GM18498 (cell line): ENCODE results near the gene OR2V2.
A peak's percentile ranks its signal among the peaks of the same experiment; 100 is the strongest.
"Not testable (repeated sequence)": the region's sequence is repeated elsewhere in the genome, so short reads cannot be mapped to it uniquely, and the experiment has no call there.

Experiments used
- ATAC-seq: cut with Tn5 transposase; IDR thresholded peaks from one replicate; pipeline ENCODE4 v1.9.1; 2021; ENCODE audit warnings: mild to moderate bottlenecking, moderate library complexity; ENCODE audit not compliant: unreplicated experiment

The OR2V2 gene

DNA sequence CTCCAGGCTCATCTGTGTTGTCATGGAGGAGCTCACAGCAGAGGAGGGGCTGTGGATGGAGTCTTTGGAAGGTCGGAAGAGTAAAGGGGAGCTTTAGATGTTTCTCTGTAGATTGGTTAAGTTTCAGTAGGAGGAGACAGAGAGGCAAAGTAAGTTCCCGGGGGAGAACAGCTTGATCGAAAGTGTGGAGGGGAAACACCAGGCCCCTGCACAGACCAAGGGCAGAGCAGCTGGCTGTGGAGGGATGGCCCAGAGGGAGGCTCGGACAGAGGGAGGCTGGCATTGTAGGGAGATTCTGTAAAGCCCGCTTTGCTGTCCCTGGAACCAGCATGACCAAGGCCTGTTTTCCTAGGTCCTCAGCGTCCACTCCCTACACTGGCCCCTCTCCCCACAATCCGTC is 5.3 kb upstream of the OR2V2 start:
- no peak for ATAC-seq

GRCh38 chr5:181145133-181145532 is 2.3 kb upstream of the OR2V2 start:
- no peak for ATAC-seq

DNA sequence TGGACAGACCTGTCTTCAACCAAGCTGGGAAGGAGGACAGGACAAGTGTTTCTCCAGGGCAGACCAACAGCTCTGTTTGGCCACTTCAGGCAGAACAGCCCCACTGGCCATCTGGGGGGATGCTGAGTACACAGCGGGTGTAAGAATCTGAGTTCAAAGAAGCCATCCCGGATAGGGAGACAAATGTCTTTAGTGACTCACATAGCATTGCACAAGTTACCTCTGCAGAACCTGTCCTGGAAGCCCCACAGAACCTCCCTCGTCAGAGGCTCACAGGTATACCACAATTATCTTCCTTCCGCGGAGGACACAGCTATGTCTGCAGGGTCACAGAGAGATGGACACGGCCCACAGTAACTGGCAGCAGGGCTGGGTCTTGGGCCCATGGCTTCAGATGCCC is 2.0 kb downstream of the OR2V2 start:
- ATAC-seq = no peak

DNA sequence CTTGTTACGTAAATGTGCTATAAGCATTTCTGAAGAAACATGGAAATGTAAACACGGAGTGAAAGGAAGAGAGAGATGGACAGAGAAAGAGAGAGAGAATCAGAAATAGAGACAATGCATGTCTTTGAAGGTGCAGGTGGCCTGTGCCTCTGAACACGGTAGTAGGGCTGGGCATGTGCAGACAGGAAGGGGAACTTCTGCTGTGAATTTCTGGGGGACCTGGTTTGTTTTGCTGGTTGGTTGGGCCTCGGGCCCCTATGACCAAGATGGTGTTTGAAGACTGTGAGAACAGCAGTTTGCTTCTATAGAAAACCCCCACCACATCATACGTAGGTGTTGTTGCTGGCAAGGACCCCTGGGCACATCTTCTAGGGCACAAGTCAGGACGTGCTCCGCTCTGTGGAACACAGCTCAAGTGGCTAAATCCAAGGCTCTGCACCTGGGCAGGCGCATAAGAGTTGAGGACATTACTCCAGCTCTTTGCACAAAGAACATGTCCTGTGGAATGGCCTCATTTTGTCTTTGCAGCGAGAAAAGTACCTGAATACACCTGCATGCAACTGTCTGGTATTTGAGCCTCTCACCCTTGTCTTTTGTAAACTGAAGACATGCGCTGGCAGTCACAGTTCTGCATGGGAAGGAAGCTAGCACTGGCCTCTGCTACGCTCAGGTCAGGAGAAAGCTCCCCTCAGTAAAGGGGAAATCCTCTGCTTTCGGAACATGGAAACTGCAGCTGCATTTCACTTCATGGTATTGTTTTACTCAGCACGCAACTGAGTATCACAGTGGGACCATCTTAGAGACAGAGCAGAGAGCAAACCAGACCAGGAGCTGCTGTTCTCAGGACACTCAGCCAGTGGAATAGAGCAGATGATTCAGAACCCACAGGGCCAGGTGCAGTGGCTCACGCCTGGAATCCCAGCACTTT is 2.7 kb downstream of the OR2V2 start:
- ATAC-seq = no peak

- ATAC-seq = no peak
Observed at GRCh38 chr5:181151146-181151545, 3.8 kb downstream of the OR2V2 start.

DNA sequence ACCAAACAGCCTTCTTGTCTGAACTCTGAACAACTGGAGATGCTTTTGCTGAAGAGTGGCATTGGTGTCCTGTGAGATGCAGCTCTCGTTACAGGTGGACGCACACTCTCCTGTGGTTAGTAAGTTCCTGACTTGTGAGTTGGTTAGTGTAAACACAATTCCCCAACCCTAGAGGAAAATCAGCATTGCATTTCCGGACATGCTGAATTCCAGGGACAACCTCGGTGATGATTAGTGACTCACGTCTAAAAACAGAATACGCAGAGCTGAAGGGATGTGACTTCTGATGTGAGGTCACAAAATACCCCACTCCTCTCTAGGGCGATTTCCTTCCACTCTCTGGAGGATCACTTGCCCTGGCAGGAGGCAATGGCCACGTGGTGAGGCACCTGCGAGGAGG is 5.0 kb downstream of the OR2V2 start:
- ATAC-seq = no peak

DNA sequence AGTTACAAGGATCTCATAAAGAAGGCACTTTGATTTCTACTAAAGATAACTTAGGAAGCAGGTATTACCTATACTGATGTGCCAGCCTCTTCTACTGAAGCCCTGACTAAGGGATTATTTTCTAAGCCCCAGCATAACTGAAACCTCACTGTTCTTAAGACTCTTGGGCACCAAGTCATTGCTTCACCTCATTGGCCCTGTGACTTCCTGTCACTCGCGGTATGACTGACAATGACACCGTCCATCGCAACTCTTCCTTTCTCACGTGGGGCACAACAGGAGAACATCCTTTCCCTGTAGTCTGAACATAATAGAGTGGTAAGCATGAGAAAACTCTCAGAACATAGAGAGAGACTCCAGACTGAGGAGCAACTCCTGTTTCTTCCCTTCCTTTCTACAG is 6.4 kb downstream of the OR2V2 start:
- ATAC-seq = no peak

DNA sequence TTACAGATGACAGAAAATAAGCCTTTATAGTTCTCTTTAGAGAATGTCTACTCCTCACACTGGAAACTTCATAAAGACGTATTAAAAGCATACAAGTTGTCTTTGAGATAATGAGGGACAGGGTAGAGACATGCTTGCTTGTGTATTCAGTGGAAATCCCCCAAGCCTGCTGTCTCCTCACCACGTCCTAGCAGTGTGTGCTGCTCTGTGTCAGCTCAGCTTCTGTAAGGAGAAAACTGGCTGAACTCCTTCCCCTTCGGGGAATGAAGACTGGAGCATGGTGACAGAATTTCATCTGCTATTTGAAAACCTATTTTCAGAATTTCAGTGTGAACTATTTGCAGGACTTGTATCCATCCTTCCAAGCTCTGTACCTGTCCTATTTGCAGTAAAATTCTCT is 9.4 kb downstream of the OR2V2 start:
- no peak for ATAC-seq

- ATAC-seq = no peak
Observed at GRCh38 chr5:181158869-181159268, 11.5 kb downstream of the OR2V2 start.

GRCh38 chr5:181159286-181160151 is 12.1 kb downstream of the OR2V2 start:
- peak; percentile 66 for ATAC-seq

DNA sequence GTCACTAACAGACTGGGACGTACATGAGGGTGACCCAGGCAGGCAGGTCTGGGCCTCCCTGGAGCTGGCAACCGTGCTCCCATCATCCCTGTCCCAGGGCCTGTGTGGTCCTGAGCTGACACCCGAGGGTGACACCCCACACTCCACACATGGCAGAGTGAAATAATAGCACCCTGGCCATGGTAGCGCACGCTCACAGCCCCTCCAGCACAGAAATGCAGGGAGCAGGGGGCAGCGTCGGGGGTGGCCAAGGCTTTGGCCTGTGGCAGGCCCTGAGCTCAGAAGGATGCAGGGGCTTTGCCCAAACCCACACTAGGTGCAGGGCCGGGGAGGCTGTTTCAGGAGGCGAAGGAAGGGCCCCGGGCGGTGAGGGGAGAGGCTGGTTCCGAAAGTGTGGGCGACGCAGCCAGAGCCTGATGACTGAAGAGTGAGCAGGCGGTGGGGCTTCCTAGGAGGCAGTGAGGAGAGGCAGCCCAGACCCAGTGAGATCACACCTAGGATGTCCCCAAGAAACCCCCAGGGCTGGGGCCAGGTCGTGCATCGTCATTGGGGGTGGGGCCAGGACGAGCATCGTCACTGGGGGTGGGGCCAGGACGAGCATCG is 12.9 kb downstream of the OR2V2 start:
- peak; percentile 56 for ATAC-seq

DNA sequence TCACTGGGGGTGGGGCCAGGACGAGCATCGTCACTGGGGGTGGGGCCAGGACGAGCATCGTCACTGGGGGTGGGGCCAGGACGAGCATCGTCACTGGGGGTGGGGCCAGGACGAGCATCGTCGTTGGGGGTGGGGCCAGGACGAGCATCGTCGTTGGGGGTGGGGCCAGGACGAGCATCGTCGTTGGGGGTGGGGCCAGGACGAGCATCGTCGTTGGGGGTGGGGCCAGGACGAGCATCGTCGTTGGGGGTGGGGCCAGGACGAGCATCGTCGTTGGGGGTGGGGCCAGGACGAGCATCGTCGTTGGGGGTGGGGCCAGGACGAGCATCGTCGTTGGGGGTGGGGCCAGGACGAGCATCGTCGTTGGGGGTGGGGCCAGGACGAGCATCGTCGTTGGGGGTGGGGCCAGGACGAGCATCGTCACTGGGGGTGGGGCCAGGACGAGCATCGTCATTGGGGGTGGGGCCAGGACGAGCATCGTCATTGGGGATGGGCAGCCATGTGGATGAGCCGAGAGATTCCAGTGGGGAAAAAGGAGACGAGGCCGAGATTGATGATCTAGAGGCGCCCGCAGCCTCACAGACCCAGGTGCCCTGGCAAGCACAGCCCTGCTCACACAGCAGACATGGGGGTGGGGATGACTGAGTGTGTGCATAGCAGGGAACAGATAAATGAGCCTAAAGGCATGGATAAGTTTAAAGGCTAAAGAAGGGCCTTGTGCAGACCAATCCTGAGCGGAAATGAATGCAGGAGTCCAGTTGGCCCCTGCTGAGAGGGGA is 13.6 kb downstream of the OR2V2 start:
- not testable (repeated sequence) for ATAC-seq

DNA sequence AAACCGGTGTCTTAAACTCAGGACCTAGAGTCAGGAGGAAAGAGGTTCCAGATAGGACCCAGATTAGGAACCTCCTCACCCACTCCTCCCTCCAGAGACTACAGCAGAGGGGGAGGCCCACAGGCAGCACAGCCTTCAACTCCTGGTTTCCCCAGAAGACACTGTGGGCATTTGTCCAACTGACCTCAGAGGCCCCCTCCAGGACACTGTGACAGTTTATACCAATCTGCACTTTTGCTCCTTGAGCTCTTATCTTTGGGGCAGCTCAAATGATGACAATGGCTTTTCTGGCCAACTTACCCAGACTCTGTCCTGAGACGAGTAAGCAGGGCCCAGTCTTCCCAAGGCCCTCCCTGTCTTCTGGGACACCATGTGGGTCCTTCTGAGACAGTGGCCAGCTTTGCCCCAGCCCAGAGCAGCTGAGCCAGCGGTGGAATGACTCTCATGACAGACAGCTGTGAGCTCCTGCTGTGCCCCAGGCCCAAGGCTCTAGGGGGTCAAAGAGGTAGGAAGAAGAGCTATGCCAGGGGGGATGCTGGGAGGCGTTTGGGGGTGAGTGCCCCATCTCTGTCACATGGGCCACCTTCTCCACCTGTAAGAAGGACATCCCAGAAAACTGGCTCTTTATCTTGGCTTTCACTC is 14.3 kb downstream of the OR2V2 start:
- ATAC-seq = no peak

- ATAC-seq = no peak
Observed at GRCh38 chr5:181163487-181164075, 16.2 kb downstream of the OR2V2 start.

DNA sequence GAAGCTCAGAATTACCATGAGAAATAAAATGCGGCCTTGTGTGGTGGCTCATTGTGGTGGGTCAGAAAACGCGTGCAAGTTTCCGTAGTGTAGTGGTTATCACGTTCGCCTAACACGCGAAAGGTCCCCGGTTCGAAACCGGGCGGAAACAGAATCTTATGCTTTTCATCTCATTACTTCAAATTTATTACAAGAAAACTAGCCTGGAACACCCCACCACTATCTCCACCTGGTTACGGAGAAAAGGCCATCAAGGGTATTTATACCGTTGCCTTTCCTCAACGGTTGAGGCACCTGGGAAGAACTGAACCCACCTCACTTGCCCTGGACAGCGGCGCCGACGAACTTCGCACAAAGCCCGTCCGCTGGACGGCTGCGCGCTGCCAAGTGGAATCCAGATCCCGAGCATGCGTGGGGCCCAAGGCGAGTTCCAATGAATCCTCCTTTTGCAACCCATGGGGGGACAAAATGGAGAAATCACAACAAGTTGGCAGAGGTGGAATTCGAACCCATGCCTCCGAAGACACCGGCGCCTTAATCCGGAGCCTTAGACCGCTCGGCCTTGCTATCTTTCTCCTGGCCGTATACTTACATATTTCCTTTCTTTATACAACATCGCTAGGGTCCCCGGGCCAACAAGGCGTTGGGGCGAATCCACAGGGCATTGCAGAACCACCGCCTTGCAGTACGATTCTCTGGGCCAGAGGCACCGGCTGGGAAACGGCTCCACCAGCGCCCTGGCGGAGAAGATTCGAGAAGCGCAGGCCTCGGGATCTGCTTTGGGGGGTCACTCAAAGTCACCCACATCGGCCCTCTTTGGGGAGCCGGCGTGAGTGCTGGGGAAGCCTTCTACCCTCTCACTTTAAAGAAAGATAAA is 16.9 kb downstream of the OR2V2 start:
- ATAC-seq = no peak

DNA sequence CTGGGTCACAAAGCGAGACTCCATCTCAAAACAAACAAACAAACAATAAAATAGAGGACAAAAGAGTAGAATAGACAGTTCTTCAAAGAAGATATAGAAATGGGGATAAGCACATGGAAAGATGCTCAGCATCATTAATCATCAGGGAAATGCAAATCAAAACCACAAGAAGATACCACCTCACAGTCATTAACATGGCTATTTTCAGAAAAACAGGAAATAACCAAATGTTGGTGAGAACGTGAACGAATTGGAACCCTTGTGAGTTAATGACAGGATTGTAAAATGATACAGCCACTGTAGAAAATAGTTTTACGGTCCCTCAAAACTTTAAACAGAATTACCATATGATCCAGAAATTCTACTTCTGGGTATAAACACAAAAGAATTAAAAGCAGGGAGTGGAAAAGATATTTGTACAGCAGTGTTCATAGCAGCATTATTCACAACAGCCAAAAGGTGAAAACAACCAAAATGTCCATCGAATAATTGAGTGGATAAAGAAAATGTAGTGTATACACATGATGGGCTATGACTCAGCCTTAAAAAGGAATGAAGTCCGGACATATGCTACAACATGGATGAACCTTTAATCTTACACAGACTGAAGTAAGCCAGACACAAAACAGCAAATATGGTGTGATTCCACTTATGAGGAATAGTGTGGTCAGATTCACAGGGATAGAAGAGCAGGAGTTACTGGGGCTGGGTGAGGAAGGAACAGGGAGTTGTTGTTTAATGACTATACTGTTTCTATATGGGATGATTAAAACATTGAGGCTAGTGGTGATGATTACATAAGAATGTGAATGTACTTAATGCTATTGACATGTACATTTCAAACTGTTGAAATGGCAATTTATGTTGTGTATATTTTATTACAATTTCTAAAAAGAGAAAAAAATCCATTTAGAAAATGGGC is 19.7 kb downstream of the OR2V2 start:
- no peak for ATAC-seq

DNA sequence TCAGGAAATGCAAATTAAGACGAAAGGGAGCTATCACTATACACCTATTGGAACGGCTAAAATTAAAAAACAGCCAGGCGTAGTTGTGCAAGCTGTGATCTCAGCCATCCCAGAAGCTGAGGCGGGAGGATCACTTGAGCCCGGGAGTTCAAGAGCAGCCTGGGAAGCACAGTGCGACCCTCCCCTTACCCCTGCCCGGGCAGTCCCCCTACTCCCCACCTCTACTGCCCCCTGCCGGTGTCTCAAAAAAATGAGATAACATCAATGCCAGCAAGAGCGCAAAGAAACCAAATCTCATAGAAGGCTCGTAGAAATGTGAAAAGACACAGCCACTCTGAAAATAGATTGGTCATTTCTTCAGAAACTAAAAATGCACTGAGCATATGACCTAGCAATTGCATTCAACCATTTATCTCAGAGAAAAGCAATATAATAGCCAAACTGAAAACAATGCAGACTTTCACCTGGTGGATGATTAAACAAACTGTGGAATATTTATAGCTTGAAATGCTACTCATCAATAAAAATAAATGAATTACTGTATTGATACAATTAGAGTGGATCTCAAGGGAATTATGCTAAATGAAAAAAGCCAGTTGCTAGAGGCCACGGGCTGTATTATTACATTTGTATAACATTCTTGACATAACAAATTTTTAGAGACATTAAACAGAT is 20.6 kb downstream of the OR2V2 start:
- ATAC-seq = no peak
